HG03460 (cell line): ENCODE results near the gene DOCK3.
"Not testable (repeated sequence)": the region's sequence is repeated elsewhere in the genome, so short reads cannot be mapped to it uniquely, and the experiment has no call there.

Source experiments
- ATAC-seq: cut with Tn5 transposase; IDR thresholded peaks from one replicate; pipeline ENCODE4 v1.9.1; 2021; ENCODE audit not compliant: unreplicated experiment

Gene DOCK3

DNA sequence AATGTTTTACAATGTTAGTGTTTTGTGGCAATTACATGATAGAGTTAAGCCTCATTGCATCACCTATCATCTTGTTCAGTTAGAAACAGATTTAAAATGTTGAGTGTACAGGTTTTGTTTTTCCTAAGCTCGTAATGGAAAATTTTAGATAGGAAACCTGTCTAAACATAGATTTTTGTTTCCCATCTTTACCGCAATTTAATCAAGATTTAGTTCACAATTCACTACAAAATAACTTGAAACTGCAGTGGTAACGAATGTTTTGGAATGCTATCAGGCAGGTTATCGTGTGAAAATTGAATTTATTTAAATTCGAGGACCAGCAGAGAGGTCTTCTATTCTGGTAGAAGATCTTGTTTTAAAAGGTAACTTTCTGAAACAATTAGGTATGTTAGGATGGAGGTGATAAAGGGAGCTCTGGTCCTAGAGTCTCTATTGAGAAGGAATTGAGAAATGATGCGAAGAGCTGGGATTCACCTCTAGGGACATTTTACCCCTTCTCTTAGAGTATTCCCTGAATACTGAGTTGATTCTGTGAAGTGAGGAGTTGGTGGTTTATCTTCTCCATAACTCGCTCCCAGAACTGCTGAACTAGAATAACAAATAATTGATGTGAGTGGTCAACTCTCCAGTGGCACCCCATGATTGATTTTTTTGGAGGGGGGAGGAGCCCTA, 1.4 kb downstream of the DOCK3 start:
- no peak for ATAC-seq

DNA sequence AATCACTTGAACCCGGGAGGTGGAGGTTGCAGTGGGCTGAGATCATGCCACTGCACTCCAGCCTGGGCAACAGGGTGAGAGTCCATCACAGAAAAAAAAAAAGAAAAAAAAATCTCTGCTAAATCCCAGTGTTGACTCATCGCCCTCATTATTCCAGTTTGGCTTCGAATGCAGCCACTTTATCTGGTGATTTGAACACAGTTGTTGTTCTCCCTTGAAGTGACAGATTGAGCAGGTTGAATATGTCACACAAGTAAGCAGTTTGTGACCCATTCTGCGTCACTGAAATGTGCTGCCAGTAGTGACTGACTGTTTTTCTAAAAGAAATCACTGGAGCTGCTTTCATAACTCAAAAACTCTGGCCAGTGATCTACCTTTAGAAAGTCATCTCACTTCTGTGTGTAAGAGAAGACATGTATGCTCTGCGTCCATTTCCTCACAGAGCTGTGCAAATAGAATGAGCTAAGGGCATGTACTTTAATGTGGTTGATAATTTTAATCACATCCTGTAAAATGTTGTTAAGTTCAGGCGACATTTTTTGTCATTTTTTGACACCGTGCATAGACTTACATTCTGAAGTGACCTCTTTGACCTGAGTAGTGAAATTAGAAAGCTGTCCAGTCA, 12.5 kb downstream of the DOCK3 start:
- ATAC-seq, result no peak

DNA sequence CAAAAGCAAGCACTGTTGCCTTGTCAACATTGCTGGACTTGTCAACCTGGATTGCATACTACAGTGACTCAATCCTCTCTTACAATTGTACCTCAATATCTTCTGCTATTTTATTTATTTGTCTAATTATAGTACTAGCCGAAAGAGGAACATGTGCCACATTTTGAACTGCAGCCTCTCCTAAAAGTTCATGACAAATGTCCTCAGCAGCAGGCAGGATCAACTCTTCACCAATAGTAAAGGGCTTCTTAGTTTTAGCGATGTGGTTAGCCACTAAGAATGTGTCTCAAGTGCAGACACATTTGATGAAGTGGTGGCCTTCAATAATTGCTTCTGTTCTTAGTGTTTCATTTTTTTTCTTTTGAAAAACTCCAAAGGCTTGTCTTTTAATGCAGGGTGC, 13.2 kb downstream of the DOCK3 start:
- ATAC-seq, result no peak

DNA sequence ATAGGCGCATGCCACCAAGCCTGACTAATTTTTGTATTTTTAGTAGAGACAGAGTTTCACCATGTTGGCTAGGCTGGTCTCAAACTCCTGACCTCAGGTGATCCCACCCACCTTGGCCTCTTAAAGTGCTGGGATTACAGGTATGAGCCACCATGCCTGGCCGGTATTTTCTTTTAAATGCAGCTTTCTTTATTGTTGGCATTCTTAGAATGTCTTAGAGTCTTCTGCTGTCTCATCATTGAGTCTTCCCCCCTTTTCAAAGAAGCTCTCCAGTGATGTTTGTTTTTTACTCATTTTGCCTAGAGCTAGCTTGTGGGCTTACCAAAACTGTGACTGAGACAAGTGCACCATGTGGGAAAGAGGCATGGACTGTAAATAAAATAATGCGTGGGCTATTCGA, 13.9 kb downstream of the DOCK3 start:
- ATAC-seq, result not testable (repeated sequence)

DNA sequence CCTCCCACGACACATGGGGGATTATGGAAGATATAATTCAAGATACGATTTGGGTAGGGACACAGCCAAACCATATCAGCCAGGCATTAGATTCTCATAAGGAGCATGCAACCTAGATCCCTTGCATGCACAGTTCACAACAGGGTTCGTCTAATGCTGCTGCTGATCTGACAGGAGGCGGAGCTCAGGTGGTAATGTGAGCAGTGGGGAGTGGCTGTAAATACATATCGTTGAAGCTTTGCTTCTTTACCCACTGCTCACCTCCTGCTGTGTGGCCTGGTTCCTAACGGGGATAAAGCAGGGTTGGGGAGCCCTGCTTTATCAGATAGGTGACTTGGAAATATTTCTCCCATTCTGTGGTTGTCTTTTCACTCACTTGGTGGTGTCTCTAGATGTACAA, 14.8 kb downstream of the DOCK3 start:
- ATAC-seq, result no peak

DNA sequence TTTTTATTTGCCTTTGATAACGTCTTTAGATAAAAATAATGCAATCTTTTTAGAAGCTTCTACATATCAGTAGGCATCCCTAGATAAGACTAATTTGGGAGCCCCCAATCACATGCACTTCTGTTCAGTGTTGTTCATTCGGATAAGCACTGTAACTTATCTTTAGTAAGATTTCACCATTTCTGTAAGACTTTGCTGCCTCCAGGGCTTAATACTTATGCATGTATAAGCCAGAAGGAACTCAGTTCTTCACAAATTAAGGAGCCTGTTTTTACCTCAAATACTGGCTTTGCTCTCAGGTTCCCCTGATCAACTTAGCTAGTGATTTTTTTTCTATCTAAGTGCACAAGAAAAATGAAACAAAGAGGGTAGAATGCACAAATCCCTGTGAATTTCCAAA, 20.3 kb downstream of the DOCK3 start:
- no peak for ATAC-seq

DNA sequence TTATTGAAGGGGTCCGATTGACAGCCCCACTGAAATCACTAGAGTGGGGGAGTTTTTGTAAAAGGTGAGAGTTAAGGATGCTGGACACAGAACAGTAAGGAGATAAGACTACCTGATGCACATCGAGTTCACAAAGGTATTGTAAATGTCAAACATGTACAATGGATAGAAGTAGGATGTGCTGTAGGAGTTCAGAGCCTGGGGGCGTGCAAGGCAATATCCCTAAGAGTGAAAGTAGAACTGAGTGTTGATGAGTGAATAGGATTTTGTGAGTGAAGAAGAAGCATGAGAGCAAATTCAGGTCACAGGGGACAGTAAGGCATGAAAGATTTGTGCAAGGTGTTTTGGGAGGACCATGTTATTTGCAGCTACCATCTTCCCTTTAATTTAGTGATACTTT, 21.5 kb downstream of the DOCK3 start:
- ATAC-seq, result no peak

DNA sequence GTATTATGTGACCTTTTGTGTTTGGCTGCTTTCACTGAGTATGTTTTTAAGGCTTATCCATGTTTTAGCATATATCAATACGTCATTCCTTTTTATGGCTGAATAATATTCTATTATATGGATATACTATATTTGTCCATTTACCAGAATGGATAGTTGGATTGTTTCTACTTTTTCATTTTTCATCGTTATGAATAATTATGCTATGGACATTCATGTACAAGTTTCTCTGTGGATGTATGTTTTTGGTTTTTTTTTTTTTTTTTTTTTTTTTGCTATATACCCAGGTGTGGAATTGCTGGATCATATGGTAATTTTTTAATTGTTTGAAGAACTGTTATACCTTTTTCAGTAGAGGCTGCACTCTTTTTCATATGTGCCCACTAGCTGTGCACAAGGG, 23.5 kb downstream of the DOCK3 start:
- no peak for ATAC-seq

DNA sequence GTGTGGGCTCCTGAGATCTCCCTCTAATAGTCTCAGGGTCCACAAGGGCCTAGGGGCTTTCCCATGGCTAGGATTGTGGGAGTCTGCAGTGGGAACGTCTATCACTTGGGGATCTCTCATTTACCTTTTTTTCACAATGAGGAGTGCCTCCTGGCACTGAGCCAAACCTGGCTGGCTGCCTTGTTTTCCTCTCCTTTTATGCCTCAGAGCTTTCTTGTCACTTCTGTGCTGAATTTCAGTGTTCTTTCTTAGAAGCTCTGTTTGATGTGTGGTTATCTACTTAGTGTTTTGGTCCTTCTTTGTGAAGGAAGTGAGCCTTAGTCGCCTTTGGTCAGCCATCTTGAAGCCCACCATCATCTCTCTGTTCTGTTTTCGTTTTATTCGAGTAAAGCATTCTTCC, 33.9 kb downstream of the DOCK3 start:
- ATAC-seq, result no peak

DNA sequence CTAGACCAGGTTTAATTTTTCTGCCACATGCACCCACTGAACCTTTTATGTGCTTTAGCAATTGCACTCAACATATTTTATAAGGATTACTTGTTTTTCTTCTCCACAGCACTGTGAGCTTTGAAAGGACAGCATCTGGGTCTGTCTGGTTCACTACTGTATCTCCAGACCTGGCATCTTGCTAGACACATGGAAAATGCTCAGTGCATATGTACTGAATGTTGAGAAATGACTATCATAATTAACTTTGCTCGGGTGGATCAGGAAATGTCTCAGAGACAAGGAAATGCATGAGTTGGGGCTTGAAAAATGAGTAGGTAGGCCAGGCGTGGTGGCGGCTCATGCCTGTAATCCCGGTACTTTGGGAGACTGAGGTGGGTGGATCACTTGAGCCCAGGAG, 40.2 kb downstream of the DOCK3 start:
- no peak for ATAC-seq

DNA sequence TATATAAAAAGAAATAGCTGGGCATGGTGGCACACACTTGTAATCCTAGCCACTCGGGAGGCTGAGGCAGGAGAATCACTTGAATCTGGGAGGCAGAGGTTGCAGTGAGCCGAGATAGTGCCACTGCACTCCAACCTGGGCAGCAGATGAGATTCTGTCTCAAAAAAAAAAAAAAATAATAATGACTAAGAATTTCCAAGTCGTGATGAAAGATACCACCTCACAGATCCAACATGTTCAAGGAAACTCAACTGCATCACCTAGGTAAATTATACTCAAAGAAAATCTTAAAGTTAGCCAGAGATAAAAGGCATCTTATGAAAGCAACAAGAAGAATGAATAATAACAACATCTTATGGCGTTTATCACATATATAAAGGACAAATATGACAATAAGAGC, 50.1 kb downstream of the DOCK3 start:
- no peak for ATAC-seq

DNA sequence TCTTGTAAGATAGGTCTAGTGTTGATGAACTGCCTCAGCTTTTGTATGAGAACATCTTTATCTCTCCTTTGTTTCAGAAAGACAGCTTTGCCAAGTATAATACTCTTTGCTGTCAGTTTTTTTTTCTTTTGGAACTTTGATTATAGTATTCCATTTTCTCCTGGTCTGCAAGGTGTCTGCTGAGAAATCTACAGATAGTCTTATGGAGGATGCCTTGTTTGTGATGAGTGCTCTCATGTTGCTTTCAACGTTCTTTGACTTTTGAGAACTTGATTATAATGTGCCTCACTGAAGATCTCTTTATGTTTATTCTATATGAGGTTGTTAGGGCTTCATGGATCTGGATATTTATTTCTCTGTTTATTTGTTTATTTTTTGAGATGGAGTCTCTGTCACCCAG, 60.3 kb downstream of the DOCK3 start:
- no peak for ATAC-seq

DNA sequence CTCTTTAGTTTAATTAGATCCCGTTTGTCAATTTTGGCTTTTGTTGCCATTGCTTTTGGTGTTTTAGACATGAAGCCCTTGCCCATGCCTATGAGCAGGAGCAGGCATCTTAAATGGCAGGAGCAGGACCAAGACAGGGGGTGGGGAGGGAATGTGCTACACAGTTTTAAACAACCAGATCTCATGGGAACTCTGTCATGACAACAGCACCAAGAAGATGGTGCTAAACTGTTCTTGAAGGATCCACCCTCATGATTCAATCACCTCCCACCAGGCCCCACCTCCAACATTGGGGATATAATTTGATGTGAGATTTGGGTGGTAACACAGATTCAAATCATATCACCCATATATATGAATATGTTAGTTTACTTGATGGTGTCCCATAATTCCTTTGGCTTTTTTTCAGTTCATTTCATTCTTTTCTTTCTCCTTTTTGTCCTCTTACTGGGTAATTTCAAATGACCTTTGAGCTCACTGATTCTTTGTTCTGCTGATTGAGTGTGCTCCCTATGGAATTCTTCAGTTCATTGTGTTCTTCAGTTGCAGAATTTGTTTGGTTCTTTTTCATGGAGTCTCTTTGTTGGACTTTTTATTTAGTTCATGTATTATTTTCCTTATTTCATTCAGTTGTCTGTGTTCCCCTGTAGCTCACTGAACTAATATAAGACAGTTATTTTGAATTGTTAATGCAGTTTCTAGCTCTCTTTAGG, 62.6 kb downstream of the DOCK3 start:
- no peak for ATAC-seq

DNA sequence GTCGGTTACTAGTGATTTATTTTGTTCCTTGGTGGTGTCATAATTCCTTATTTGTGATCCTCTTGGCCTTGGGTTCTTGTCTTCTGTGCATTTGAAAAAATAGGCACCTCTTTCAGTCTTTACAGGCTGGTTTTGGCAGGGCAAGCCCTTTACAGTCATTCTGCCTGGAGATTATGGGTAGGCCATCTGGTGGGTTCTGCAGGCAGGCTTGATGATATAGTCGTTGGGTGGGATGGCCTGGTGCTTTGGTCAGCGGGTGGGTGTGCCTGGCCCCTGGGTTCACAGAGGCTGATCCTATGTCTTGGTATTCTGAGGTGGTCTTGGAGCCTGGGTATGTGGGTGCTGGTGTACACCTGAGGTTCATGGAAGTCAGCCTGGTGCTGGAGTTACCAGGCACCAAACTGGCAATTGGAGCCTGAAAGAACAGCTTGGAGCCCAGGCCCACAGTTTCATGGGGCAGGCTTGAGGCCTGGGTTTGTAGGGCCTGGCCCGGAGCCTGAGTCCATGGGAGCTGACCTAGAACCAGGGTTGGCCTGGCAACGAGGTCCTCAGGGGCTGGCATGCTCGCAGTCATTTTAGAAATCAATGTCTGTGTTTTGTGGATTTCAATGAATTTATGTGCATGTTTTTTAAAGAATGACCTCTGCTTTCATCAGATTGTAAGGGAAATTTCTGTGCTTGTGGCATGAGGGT, 63.3 kb downstream of the DOCK3 start:
- no peak for ATAC-seq

DNA sequence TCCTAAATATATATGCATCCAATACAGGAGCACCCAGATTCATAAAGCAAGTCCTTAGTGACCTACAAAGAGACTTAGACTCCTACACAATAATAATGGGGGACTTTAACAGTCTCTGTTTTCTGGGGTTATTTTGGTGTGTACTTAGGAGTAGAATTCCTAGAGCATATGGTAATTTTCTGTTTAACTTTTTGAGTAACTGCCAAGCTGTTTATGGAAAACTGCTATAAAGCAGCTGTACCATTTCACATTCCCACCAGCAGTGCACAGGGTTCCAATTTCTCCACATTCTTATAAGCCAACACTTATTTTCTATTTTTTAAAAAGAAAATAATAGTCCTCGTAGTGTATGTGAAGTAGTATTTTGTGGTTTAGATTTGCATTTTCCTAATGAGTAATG, 68.9 kb downstream of the DOCK3 start:
- no peak for ATAC-seq

DNA sequence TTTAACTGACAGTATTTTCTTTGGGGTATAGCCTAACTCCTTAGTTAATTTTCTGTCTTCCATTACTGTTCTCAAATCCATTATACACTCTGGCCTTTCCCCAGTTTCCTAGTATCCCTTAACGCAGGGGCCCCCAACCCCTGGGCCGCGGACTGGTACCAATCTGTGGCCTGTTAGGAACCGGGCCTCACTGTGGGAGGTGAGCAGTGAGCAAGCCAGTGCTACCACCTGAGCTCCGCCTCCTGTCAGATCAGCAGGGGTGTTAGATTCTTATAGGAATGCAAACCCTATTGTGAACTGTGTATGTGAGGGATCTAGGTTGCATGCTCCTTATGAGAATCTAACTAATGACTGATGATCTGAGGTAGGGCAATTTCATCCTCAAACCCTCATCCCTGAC, 75.1 kb downstream of the DOCK3 start:
- ATAC-seq, result no peak

DNA sequence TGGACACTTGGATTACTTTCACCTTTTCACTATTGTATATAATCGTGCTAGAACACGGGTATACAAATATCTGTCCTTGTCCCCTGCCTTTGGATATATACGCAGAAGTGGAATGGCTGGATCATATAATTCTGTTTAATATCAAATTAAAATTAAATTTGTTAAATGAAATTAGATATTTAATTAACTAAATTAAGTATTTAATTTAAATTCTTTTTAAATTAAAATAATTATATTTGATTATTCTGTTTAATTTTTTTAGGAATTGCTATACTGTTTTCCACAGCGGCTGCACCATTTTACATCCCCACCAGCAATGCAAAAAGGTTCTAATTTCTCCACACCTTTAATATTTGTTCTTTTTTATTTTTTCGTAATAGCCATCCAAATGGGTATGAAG, 84.3 kb downstream of the DOCK3 start:
- ATAC-seq, result no peak

DNA sequence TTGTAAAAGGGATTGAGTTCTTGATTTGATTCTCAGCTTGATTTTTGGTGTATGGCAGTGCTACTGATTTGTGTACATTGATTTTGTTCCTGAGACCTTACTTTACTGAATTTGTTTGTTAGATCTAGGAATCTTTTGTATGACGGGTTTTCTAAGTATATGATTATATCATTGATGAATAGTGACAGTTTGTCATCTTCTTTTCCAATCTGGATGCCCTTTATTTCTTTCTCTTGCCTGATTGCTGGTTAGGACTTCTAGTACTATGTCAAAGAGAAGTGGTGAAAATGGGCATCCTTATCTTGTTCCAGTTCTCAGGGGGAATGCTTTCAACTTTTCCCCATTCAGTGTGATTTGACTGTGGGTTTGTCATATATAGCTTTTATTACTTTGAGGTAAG, 103.0 kb downstream of the DOCK3 start:
- ATAC-seq, result no peak

DNA sequence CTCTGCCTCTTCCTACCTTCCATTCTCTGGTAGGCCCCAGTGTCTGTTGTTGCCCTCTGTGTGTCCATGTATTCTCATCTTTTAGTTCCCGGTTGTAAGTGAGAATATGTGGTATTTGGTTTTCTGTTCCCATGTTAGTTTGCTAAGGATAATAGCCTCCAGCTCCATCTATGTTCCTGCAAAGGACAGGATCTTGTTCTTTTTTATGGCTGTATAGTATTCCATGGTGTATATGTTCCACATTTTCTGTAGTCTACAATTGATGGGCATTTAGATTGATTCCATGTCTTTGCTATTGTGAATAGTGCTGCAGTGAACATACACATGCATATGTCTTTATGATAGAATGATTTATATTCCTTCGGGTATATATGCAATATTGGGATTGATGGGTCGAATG, 107.0 kb downstream of the DOCK3 start:
- ATAC-seq, result not testable (repeated sequence)

DNA sequence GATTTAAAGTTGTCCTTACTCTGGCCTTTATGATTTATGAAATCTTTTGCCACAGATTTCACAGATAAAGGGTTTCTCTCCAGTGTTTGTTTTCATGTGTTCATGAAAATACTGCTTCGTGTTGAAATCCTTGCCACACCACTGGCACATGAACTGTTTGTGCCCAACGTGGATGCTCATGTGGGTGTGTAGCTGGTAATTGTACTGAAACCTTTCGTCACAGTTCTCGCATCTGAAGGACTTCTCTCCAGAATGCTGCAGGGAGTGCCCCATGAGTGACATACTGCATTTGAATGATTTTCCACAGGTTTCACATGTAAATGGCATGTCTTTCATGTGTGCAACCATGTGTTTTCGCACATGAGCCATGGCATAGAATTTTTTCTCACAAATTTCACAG, 111.9 kb downstream of the DOCK3 start:
- no peak for ATAC-seq

DNA sequence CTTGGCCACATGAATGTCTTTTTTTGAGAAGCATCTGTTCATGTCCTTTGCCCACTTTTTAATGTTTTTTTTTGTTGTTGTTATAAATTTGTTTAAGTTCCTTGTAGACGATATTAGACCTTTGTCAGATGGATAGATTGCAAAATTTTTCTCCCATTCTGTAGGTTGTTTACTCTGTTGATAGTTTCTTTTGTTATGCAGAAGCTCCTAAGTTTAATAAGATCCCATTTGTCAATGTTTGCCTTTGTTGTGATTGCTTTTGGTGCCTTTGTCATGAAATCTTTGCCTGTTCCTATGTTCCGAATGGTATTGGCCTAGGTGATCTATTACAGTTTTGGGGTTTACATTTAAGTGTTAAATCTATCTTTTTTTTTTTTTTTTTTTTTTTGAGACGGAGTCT, 116.2 kb downstream of the DOCK3 start:
- not testable (repeated sequence) for ATAC-seq

DNA sequence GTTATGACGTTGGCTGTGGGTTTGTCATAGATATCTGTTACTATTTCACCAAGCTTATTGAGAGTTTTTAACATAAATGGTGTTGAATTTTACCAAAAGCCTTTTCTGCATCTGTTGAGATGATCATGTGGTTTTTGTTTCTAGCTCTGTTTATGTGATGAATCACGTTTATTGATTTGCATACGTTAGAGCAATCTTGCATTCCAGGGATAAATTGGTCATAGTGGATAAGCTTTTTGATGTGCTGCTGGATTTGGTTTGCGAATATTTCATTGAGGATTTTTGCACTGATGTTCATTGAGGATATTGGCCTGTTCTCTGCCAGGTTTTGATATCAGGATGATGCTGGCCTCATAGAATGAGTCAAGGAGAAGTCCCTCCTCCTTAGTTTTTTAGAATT, 117.8 kb downstream of the DOCK3 start:
- ATAC-seq, result no peak
